Measurements from ENCODE around the gene PCDHB5.
"Not testable (repeated sequence)": the region's sequence is repeated elsewhere in the genome, so short reads cannot be mapped to it uniquely, and the experiment has no call there.

- not testable (repeated sequence) for TF ChIP-seq CTCF, POLR2A (IDR thresholded peaks at IDR 0.05)
Measured at GRCh38 chr5:141179371-141179770, 44.4 kb downstream of the PCDHB5 start.
